GM03348 (cell line): Measurements from ENCODE around the gene OLR1.

Source experiments
- DNase-seq: peaks from one replicate; pipeline ENCODE4 v3.0.0; 2012; ENCODE audit warnings: low spot score

OLR1 gene

GRCh38 chr12:10153271-10154144 lies 18.4 kb downstream of the OLR1 start:
- DNase-seq: peak; percentile 80

- DNase-seq: no peak
Observed at GRCh38 chr12:10151621-10152020, 20.3 kb downstream of the OLR1 start.

- no peak for DNase-seq
Observed at GRCh38 chr12:10147714-10148403, 24.1 kb downstream of the OLR1 start.

GRCh38 chr12:10142976-10143589 lies 28.8 kb downstream of the OLR1 start:
- no peak for DNase-seq

- DNase-seq: peak; percentile 49
Observed at GRCh38 chr12:10140001-10140400, 31.9 kb downstream of the OLR1 start.

GRCh38 chr12:10136637-10137205 lies 35.2 kb downstream of the OLR1 start:
- no peak for DNase-seq

GRCh38 chr12:10135126-10135525 lies 36.8 kb downstream of the OLR1 start:
- no peak for DNase-seq

- no peak for DNase-seq
Observed at GRCh38 chr12:10132850-10133370, 39.0 kb downstream of the OLR1 start.

- no peak for DNase-seq
Observed at GRCh38 chr12:10131111-10131690, 40.7 kb downstream of the OLR1 start.

- DNase-seq: no peak
Observed at GRCh38 chr12:10130042-10130441, 41.9 kb downstream of the OLR1 start, which contains the start of gene CLEC7A. TSS of gene CLEC7A (minus strand) at chr12:10130199. CDS start at chr12:10130082, 117 bp downstream.

GRCh38 chr12:10128687-10129086 lies 43.2 kb downstream of the OLR1 start:
- no peak for DNase-seq

- DNase-seq: no peak
Observed at GRCh38 chr12:10126413-10126812, 45.5 kb downstream of the OLR1 start.

- no peak for DNase-seq
Observed at GRCh38 chr12:10122689-10123088, 49.2 kb downstream of the OLR1 start.

GRCh38 chr12:10121278-10121677 lies 50.7 kb downstream of the OLR1 start:
- DNase-seq: no peak

GRCh38 chr12:10119066-10119465 lies 52.9 kb downstream of the OLR1 start:
- no peak for DNase-seq

GRCh38 chr12:10115890-10116289 lies 56.0 kb downstream of the OLR1 start:
- DNase-seq: no peak

GRCh38 chr12:10115311-10115710 lies 56.6 kb downstream of the OLR1 start:
- DNase-seq: no peak

GRCh38 chr12:10113920-10114319 lies 58.0 kb downstream of the OLR1 start:
- no peak for DNase-seq

- no peak for DNase-seq
Observed at GRCh38 chr12:10113075-10113474, 58.9 kb downstream of the OLR1 start.

GRCh38 chr12:10111451-10111850 lies 60.5 kb downstream of the OLR1 start:
- no peak for DNase-seq

- no peak for DNase-seq
Observed at GRCh38 chr12:10110256-10110844, 61.6 kb downstream of the OLR1 start.
